Colon (tissue), 2 donors: ENCODE results near the gene MTRF1L.
"Not testable (repeated sequence)": the region's sequence is repeated elsewhere in the genome, so short reads cannot be mapped to it uniquely, and the experiment has no call there.

Source experiments
- FAIRE-seq: peaks from 2 replicates; lab custom pipeline; 2012; peaks lifted over from hg19 to GRCh38; lab: Jason Lieb, UNC
- donor health status: control.
- donor health status: control.

The MTRF1L gene

GRCh38 chr6:152969688-152970418 is 32.7 kb downstream of the MTRF1L start:
- no peak for FAIRE-seq

GRCh38 chr6:152966168-152966894 is 36.2 kb downstream of the MTRF1L start:
- not testable (repeated sequence) for FAIRE-seq

GRCh38 chr6:152959333-152959732 is 43.2 kb downstream of the MTRF1L start:
- no peak for FAIRE-seq

GRCh38 chr6:152957796-152958195 is 44.7 kb downstream of the MTRF1L start:
- FAIRE-seq: no peak

GRCh38 chr6:152954443-152954842 is 48.1 kb downstream of the MTRF1L start:
- FAIRE-seq: no peak

GRCh38 chr6:152952866-152953509 is 49.5 kb downstream of the MTRF1L start:
- FAIRE-seq: no peak

- FAIRE-seq: no peak
Measured at GRCh38 chr6:152952045-152952444, 50.5 kb downstream of the MTRF1L start.

- FAIRE-seq: no peak
Measured at GRCh38 chr6:152950240-152950639, 52.3 kb downstream of the MTRF1L start.

GRCh38 chr6:152948150-152948768 is 54.2 kb downstream of the MTRF1L start:
- FAIRE-seq: no peak

DNA sequence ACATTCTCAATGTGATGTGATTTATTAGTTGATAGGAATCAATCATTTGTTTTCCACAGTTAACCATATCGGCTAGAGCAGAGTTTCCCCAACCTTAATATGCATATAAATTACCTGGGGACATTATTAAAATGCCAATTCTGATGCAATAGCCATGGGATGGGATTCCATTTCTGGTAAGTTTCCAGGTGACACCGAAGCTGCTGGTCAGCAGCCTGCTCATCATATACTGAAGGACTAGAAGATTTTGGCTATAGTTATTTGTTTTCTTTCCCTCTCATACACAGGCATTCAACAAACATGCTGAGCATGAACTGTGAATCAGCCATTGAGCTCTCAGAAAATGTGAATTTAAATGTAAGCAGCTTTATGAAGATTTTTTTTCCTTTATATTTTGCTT is 55.5 kb downstream of the MTRF1L start:
- no peak for FAIRE-seq

DNA sequence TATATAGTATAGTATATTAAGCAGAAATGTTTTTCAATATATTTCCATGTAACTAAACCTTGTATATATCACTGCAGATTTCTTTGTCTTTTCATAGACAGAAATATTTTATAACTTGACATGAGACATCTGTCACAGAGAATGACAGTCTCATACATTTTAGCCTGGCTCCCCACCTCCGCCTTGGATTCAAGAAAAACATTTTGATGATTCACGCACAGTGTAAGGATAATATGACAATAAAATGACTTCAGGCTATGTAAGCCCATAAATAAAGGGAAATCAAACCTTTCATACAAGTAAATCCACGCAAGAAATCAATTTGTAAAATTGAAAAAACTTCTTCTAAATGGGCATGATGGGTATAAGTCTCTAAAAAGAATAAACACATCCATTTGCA is 56.0 kb downstream of the MTRF1L start:
- FAIRE-seq: no peak

DNA sequence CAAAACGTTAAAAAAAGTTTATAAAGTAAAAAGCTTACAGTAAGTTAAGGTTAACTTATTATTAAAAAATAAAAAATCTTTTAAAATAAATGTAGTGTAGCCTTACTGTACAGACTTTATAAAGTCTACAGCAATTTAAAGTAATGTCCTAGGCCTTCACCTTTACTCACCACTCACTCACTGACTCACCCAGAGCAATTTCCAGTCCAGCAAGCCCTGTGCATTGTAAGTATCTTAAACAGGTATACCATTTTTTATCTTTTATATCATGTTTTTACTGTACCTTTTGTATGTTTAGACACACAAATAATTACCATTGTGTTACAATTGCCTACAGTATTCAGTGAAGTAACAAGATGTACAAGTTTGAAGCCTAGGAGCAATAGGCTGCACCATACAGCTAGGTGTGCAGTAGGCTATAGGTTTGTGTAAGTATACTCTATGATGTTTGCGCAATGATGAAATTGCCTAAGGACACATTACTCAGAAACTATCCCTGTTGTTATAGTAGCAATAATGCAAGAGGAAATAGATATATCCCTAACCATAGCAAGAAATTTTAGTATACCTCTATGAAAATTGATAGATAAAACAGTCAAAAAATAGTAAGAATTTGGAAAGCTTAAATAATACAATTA is 59.1 kb downstream of the MTRF1L start:
- no peak for FAIRE-seq

DNA sequence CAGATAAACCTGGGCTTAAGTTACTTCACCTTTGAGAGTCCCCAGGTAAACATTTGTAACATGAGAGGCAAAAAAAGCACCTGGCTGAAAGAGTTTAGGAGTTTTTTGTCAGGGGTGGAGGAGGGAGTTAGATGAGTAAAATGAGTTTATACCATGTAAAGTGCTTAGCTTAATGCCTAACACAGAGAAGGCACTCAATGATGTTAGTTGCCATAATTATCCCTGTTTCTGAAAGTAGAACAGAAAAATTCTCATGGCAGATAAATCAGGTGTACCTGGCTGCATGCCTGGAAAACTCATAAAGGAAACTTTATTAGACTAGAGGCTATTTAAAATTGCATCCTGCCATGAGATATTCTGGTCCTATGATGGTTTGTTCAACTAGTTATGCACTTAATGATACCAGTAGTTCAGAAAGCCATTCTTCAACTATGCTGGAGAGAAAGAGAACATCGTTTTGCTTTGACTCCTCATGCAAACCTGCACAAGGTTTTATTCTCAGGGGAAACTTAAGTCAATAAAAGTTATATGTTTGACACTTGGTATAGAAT is 60.1 kb downstream of the MTRF1L start:
- no peak for FAIRE-seq

GRCh38 chr6:152941746-152942145 is 60.8 kb downstream of the MTRF1L start:
- FAIRE-seq: no peak
